Astrocyte of the cerebellum (primary cell): ENCODE measurements around the gene EFNB2.

Experiments
- DNase-seq: peaks from one replicate; pipeline ENCODE4 v3.0.0-alpha.2; 2011; ENCODE audit warnings: low read depth
- H3K4me3 ChIP-seq: 2 replicates; pipeline ENCODE4 v1.5.1; 2011; ENCODE audit warnings: mild to moderate bottlenecking, low read depth, low read length, moderate library complexity
- CTCF ChIP-seq: IDR thresholded peaks from 2 replicates; pipeline ENCODE4 v1.5.1; 2012; ENCODE audit warnings: low read length, low read depth, moderate library complexity, mild to moderate bottlenecking; ENCODE audit errors: missing control alignments
- in situ Hi-C: cut with HindIII; loops from 2 replicates; pipeline ENCODE4 v1.10.0; 2017; ENCODE audit warnings: low sequenced_read_pairs

The EFNB2 gene

GRCh38 chr13:106514928-106515634 is 20.4 kb downstream of the EFNB2 start:
- no peak overlapping the region for H3K4me3 ChIP-seq
- no peak for DNase-seq
- TF ChIP-seq CTCF = no peak
- in situ Hi-C loops = loop anchor here (10.0 kb wide), 1 partner anchor 1940 kb away; no protein-coding TSS in a partner anchor

DNA sequence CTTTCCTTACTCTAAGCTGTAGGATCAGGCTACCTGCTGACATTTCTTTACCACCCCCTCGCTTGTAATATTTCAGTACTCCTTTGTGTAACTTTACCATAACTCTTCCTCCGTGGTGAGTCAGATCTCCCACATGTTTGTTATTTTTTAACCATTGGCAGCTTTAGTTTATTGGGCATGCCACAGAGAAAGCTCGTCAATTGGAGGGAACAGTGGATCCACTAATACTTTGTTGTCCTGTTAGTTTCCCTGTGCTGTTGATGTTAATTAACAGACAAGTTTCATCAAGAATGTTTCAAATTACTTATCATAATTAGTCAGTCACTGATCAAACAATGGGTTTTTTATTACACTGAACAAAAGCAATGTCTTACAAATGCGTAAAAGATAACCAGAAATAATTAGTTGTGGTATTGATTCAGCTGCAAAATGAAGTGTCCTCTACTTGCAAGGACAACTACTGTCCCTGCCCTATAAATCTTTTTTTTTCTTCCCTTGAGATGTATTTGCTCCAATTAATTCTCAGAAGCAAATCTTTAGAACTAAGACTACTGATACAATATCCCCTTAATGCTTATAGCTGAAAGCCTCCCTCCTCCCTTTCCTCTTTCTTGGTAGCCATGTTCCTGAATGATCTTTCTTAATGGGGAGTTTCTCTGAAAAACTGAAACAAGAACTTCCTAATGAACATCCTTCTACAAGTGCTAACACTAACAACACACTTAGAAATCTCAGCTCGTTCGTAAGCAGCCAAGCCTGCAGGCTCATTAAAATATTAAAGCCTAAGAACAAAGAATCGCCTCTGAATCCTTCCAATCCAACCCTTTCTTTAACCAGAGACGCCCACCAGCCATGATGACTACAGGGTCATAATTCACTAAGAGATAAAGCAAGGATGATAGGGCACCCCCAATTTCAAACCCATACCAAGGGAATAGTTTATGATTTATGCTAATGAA is 22.2 kb downstream of the EFNB2 start:
- in situ Hi-C loops = loop anchor here (10.0 kb wide), 1 partner anchor 1939 kb away; no protein-coding TSS in a partner anchor
- H3K4me3 ChIP-seq = no peak overlapping the region
- no peak for DNase-seq
- no peak for TF ChIP-seq CTCF

GRCh38 chr13:106507560-106508274 is 27.7 kb downstream of the EFNB2 start:
- peak; percentile 96 for DNase-seq
- H3K4me3 ChIP-seq = peak overlapping the region; percentile 17
- in situ Hi-C loops = no loop called here
- peak; percentile 2 for TF ChIP-seq CTCF

DNA sequence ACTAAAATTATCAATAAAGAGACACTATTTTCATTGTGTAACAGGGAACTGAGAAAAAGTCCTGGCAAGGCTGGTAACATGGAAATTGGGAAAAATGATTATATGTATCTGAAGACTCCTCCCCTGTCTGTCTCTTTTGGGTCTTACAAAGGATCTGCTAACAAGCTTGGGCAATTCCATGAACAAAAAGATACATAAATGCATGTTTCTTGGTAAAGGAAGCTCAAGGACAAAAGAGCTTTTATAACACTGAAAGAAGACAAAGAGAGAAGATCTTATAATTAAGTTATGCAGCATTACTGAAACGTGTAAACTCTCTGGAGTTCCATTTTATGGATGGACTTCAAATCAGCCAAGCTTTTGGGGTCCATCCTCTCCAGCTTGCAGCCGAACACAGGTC is 29.2 kb downstream of the EFNB2 start:
- TF ChIP-seq CTCF = no peak
- in situ Hi-C loops = no loop called here
- H3K4me3 ChIP-seq = no peak overlapping the region

GRCh38 chr13:106505732-106506131 is 29.7 kb downstream of the EFNB2 start:
- in situ Hi-C loops = no loop called here
- no peak overlapping the region for H3K4me3 ChIP-seq
- no peak for DNase-seq
- no peak for TF ChIP-seq CTCF

More for the DNA sequence above, 29.2 kb downstream of the EFNB2 start:
- no peak for DNase-seq

- no peak overlapping the region for H3K4me3 ChIP-seq
- DNase-seq = no peak
- in situ Hi-C loops = no loop called here
- TF ChIP-seq CTCF = no peak
Measured at GRCh38 chr13:106505295-106505694, 30.2 kb downstream of the EFNB2 start.
